GM12878 (cell line): ENCODE data around the gene MDM4. TPM values are rescaled to one million over a fixed set of nuclear protein-coding genes. Genes with fewer than 3 reads are reported as not detected.

Experiments
- ATAC-seq: fragments of 200-7000 bp; cut with Tn5 transposase; 3 replicates; pipeline ENCODE4 v1.9.1; 2020; ENCODE audit warnings: mild to moderate bottlenecking, moderate library complexity
- BruUV-seq: library from RNA; stranded (reverse); fragments of 400-500 nt; replicated peaks from 2 replicates; lab custom pipeline; 2021; lab: Mats Ljungman, UMichigan
- CTCF ChIA-PET: fragments of 300-600 bp; sonication (Branson Sonifier 250); formaldehyde crosslinking; extraction: SDS; loops from one replicate; lab custom pipeline; 2021; ENCODE audit warnings: inconsistent platforms; lab: Yijun Ruan, JAX
- POLR2A ChIA-PET: fragments of 350-600 bp; formaldehyde crosslinking; extraction: SDS; loops from one replicate; lab custom pipeline; 2021; ENCODE audit warnings: inconsistent platforms; lab: Charles Lee
- RAD21 ChIA-PET: fragments of 300-600 bp; sonication (Branson Sonifier 250); formaldehyde crosslinking; loops from one replicate; lab custom pipeline; 2023; ENCODE audit warnings: antibody characterized with exemption; ENCODE audit not compliant: unreplicated experiment; lab: Charles Lee
- SMC1A ChIA-PET: fragments of 300-600 bp; sonication (Branson Sonifier 250); formaldehyde crosslinking; loops from one replicate; lab custom pipeline; 2023; ENCODE audit not compliant: unreplicated experiment, uncharacterized antibody; lab: Charles Lee
- DNase-seq: peaks from one replicate; pipeline ENCODE4 v3.0.0-alpha.2; 2011; ENCODE audit warnings: low read depth, low spot score
- FAIRE-seq: peaks from 3 replicates; lab custom pipeline; 2011; peaks lifted over from hg19 to GRCh38; lab: Jason Lieb, UNC
- H2AFZ ChIP-seq: 2 replicates; pipeline ENCODE4 v1.6.0; 2011; ENCODE audit warnings: low read depth, low read length, control low read depth; ENCODE audit not compliant: control insufficient read depth
- H3K27ac ChIP-seq: 2 replicates; pipeline ENCODE4 v1.5.1; 2011; ENCODE audit warnings: control low read depth; ENCODE audit not compliant: control insufficient read depth, insufficient read depth
- H3K27me3 ChIP-seq, 2 experiments: replicated peaks in 1 of 2; 2 replicates each; pipeline versions ENCODE4 v1.6.0 to v1.6.1; 2011; ENCODE audit warnings: low read length in 1 of 2; ENCODE audit not compliant: control insufficient read depth in 2 of 2, insufficient read depth in 2 of 2
- H3K36me3 ChIP-seq, 2 experiments: 2 replicates each; pipeline ENCODE4 v1.5.1; 2011; ENCODE audit warnings: low read length in 1 of 2; ENCODE audit not compliant: control insufficient read depth in 2 of 2, insufficient read depth in 2 of 2
- H3K4me1 ChIP-seq: 2 replicates; pipeline ENCODE4 v1.6.1; 2011; ENCODE audit warnings: mild to moderate bottlenecking, low read length, moderate library complexity, mixed read lengths; ENCODE audit not compliant: control insufficient read depth, insufficient read depth
- H3K4me2 ChIP-seq: 2 replicates; pipeline ENCODE4 v1.6.0; 2011; ENCODE audit warnings: control low read depth; ENCODE audit not compliant: control insufficient read depth, insufficient read depth
- H3K4me3 ChIP-seq: fragments of 200-600 bp; sonication (generic); 2 replicates; pipeline ENCODE4 v1.5.1; 2016
- H3K79me2 ChIP-seq: 2 replicates; pipeline ENCODE4 v1.6.0; 2011; ENCODE audit warnings: low read length; ENCODE audit not compliant: control insufficient read depth, insufficient read depth
- H3K9ac ChIP-seq: 2 replicates; pipeline ENCODE4 v1.8.0; 2011; ENCODE audit warnings: low read length, control low read depth, mixed read lengths; ENCODE audit not compliant: control insufficient read depth, insufficient read depth
- H3K9me3 ChIP-seq: replicated peaks from 3 replicates; pipeline ENCODE4 v1.5.1; 2011; ENCODE audit warnings: mild to moderate bottlenecking, low read length; ENCODE audit not compliant: control insufficient read depth, insufficient read depth
- H4K20me1 ChIP-seq: 2 replicates; pipeline ENCODE4 v1.6.0; 2011; ENCODE audit not compliant: control insufficient read depth, insufficient read depth
- ATF7 ChIP-seq: fragments of 450-650 bp; IDR thresholded peaks from 2 replicates; pipeline ENCODE4 v1.6.1; 2016; ENCODE audit warnings: low read depth, mild to moderate bottlenecking
- BACH1 ChIP-seq: fragments of 450-650 bp; IDR thresholded peaks from 2 replicates; pipeline ENCODE4 v1.6.1; 2017; ENCODE audit warnings: mild to moderate bottlenecking, borderline replicate concordance
- BCL11A ChIP-seq: IDR thresholded peaks from 2 replicates; pipeline ENCODE4 v1.6.1; 2011; ENCODE audit warnings: low read depth, low read length
- BHLHE40 ChIP-seq, 2 experiments: fragments of 450-650 bp in 1 of 2; IDR thresholded peaks; 2 replicates each; pipeline ENCODE4 v1.6.1; 2011 to 2017; ENCODE audit warnings: low read depth in 2 of 2, borderline replicate concordance in 1 of 2, improper control_type of control experiment in 1 of 2, low read length in 1 of 2, mild to moderate bottlenecking in 1 of 2
- CEBPB ChIP-seq, 2 experiments: fragments of 150-350 bp in 1 of 2; IDR thresholded peaks; 2 replicates each; pipeline ENCODE4 v1.6.1; 2012 to 2014; ENCODE audit warnings: low read depth in 2 of 2, low read length in 2 of 2, borderline replicate concordance in 1 of 2, inconsistent platforms in 1 of 2
- CREM ChIP-seq: IDR thresholded peaks from 2 replicates; pipeline ENCODE4 v1.6.1; 2014; ENCODE audit warnings: antibody characterized with exemption, low read depth
- DPF2 ChIP-seq: fragments of 450-650 bp; IDR thresholded peaks from 2 replicates; pipeline ENCODE4 v1.6.1; 2017; ENCODE audit warnings: mild to moderate bottlenecking
- ELK1 ChIP-seq: IDR thresholded peaks from 2 replicates; pipeline ENCODE4 v1.6.1; 2012; ENCODE audit warnings: low read depth, low read length, improper control_type of control experiment
- ESRRA ChIP-seq: IDR thresholded peaks from 2 replicates; pipeline ENCODE4 v1.6.1; 2012; ENCODE audit warnings: mild to moderate bottlenecking, low read length, improper control_type of control experiment
- ETV6 ChIP-seq, 2 experiments: fragments of 450-650 bp in 1 of 2; IDR thresholded peaks in 1 of 2; conservative IDR thresholded peaks in 1 of 2; 2 replicates each; pipeline ENCODE4 v1.6.1; 2014; ENCODE audit warnings: antibody characterized with exemption in 1 of 2, borderline replicate concordance in 1 of 2, low read depth in 1 of 2, mild to moderate bottlenecking in 1 of 2, moderate library complexity in 1 of 2
- IKZF2 ChIP-seq, 2 experiments: fragments of 450-650 bp; IDR thresholded peaks; 2 replicates each; pipeline ENCODE4 v1.6.1; 2017; ENCODE audit warnings: mild to moderate bottlenecking in 2 of 2, moderate library complexity in 2 of 2
- JUNB ChIP-seq: IDR thresholded peaks from 2 replicates; pipeline ENCODE4 v1.6.1; 2016; ENCODE audit warnings: antibody characterized with exemption, mild to moderate bottlenecking
- JUND ChIP-seq: IDR thresholded peaks from 2 replicates; pipeline ENCODE4 v1.6.1; 2012; ENCODE audit warnings: low read depth, mild to moderate bottlenecking, low read length, improper control_type of control experiment, moderate library complexity
- LARP7 ChIP-seq: fragments of 450-650 bp; IDR thresholded peaks from 2 replicates; pipeline ENCODE4 v1.6.1; 2017; ENCODE audit warnings: mild to moderate bottlenecking
- NBN ChIP-seq: fragments of 450-650 bp; IDR thresholded peaks from 2 replicates; pipeline ENCODE4 v1.6.1; 2016
- NR2C1 ChIP-seq: fragments of 450-650 bp; IDR thresholded peaks from 2 replicates; pipeline ENCODE4 v1.6.1; 2017; ENCODE audit warnings: antibody characterized with exemption, mild to moderate bottlenecking, moderate library complexity
- PBX3 ChIP-seq: IDR thresholded peaks from 2 replicates; pipeline ENCODE4 v1.6.1; 2011; ENCODE audit warnings: mild to moderate bottlenecking, low read depth, low read length, moderate library complexity; ENCODE audit not compliant: insufficient replicate concordance
- PKNOX1 ChIP-seq: fragments of 450-650 bp; IDR thresholded peaks from 2 replicates; pipeline ENCODE4 v1.6.1; 2016; ENCODE audit warnings: mild to moderate bottlenecking
- POLR2A ChIP-seq: IDR thresholded peaks from 2 replicates; pipeline ENCODE4 v1.6.1; 2011; ENCODE audit warnings: low read depth, mild to moderate bottlenecking, low read length
- RUNX3 ChIP-seq: IDR thresholded peaks from 2 replicates; pipeline ENCODE4 v1.6.1; 2012; ENCODE audit warnings: low read length, inconsistent platforms
- TBL1XR1 ChIP-seq: IDR thresholded peaks from 2 replicates; pipeline ENCODE4 v1.6.1; 2012; ENCODE audit warnings: low read depth, low read length, improper control_type of control experiment
- TCF7 ChIP-seq: IDR thresholded peaks from 2 replicates; pipeline ENCODE4 v1.6.1; 2014; ENCODE audit warnings: antibody characterized with exemption, borderline replicate concordance
- YY1 ChIP-seq: IDR thresholded peaks from 2 replicates; pipeline ENCODE4 v1.6.1; 2011; ENCODE audit warnings: low read depth, mild to moderate bottlenecking, low read length
- ZNF24 ChIP-seq: fragments of 450-650 bp; IDR thresholded peaks from 2 replicates; pipeline ENCODE4 v1.6.1; 2017; ENCODE audit warnings: antibody characterized with exemption, mild to moderate bottlenecking
- WGBS: methylation state at CpG from one replicate; pipeline ENCODE4 v1.1.6; 2016; ENCODE audit warnings: low lambda C conversion rate; ENCODE audit not compliant: insufficient replicate concordance, insufficient coverage; ENCODE audit errors: missing lambda C conversion rate; 5-methylcytosine and 5-hydroxymethylcytosine counted together
- in situ Hi-C: fragments of 300-500 bp; cut with MboI; formaldehyde crosslinking; loops from 9 replicates; pipeline ENCODE4 v1.14.3; 2018; ENCODE audit warnings: mixed read lengths
- intact Hi-C: fragments of 100-400 bp; cut with micrococcal nuclease; formaldehyde crosslinking; loops from one replicate; pipeline ENCODE4 v1.14.2; 2022; ENCODE audit not compliant: unreplicated experiment
- polyA plus RNA-seq, 11 experiments: library from polyadenylated mRNA; depleted of rRNA in 4 of 11; unstranded in 6 of 11; stranded (reverse) in 5 of 11; fragments of >200 nt; fragmentation: Nextera tagmentation in 4 of 11; fragmentation: Illumina TruSeq in 1 of 11; extraction: Ambion mirVana in 4 of 11; extraction: Trizol in 1 of 11; gene quantifications; 1 replicate in 1 of 11; 2 replicates in 10 of 11; pipeline versions ENCODE4 v1.2.1 to v1.2.3, GENCODE V29; 2011 to 2016; ENCODE audit warnings: inconsistent platforms in 2 of 11, missing spikeins in 2 of 11, low read depth in 1 of 11
- total RNA-seq, 4 experiments: library from RNA; depleted of rRNA in 3 of 4; stranded (reverse); fragments of >200 nt in 3 of 4; fragmentation: Illumina TruSeq in 1 of 4; extraction: Trizol in 1 of 4; gene quantifications; 2 replicates each; pipeline versions ENCODE4 v1.2.1 to v1.2.3, GENCODE V29; 2013 to 2021

MDM4 gene
- total and polyA plus RNA-seq, 10 of the 15 experiments (the other 5 are each of a cell fraction or from before 2014, with no cell fraction given), result 2.5 to 74.4 (median 22.7) TPM

GRCh38 chr1:204530932-204531331, 14.7 kb downstream of the MDM4 start:
- WGBS, result 7% methylated on average over 1 of the region's 1 CpG
- peak; percentile 96 for ATAC-seq
- peaks cover 23% of the 10 kb centered on the region for H3K4me1 ChIP-seq
- no peak overlapping the region for H3K9ac ChIP-seq
- H3K9me3 ChIP-seq, result no peaks in the 10 kb centered on the region
- no peaks in the 10 kb centered on the region; the same call in 1 of the 2 replicates for H3K79me2 ChIP-seq
- H3K4me2 ChIP-seq, result peak overlapping the region; percentile 69
- no peak overlapping the region for H3K4me3 ChIP-seq
- no peaks in the 10 kb centered on the region for H3K27me3 ChIP-seq
- H2AFZ ChIP-seq, result no peak overlapping the region
- no peaks in the 10 kb centered on the region for H4K20me1 ChIP-seq
- CTCF ChIA-PET, result interaction anchor here (0.8 to 2.0 kb wide), 13 partner anchors 9 to 276 kb away, joined by 3 to 14 read pairs (median 4); partner anchors contain the start of gene MDM4
- SMC1A ChIA-PET, result interaction anchor here (0.6 to 5.5 kb wide), 17 partner anchors 9 to 276 kb away, joined by 3 to 42 read pairs (median 5); partner anchors contain the start of gene MDM4
- peak; percentile 87 for DNase-seq
- RAD21 ChIA-PET, result interaction anchor here (0.6 to 2.3 kb wide), 17 partner anchors 10 to 276 kb away, joined by 3 to 22 read pairs (median 5); partner anchors contain the start of genes MDM4 and PIK3C2B
- peak overlapping the region; percentile 59 for H3K27ac ChIP-seq
- BruUV-seq, result no TSS peak
- in situ Hi-C loops (no loop called here), intact Hi-C loops (loop anchor here (2.0 kb wide), 2 partner anchors 14 kb away; partner anchors contain the start of gene MDM4)
- FAIRE-seq, result peak; percentile 95
- POLR2A ChIA-PET, result interaction anchor here (0.6 to 1.9 kb wide), 12 partner anchors 14 to 81 kb away, joined by 3 to 11 read pairs (median 4); partner anchors contain the start of gene MDM4
- peaks cover 18 to 33% of the 10 kb centered on the region in 2 experiments for H3K36me3 ChIP-seq
- TF ChIP-seq RUNX3 (peak; percentile 92), BCL11A (peak; percentile 95), CEBPB (IDR thresholded peaks at IDR 0.05; ENCODE audit: borderline replicate concordance in 1 of 2, low read depth in 2 of 2, low read length in 2 of 2) (peak in 1 of 2 experiments; percentile 31; a peak in 1 of 4 replicates), IKZF2 (IDR thresholded peaks at IDR 0.05) (peak; percentile 90 to 92), POLR2A (no peak), NBN (peak; percentile 96), JUNB (peak; percentile 81), YY1 (no peak), DPF2 (peak; percentile 98), LARP7 (no peak), BHLHE40 (IDR thresholded peaks at IDR 0.05; ENCODE audit: borderline replicate concordance in 1 of 2, low read depth in 2 of 2, low read length in 1 of 2) (peak; percentile 42 to 50; a peak in 3 of 4 replicates), TBL1XR1 (peak; percentile 40; the same call in 1 of the 2 replicates), PKNOX1 (peak; percentile 88), PBX3 (peak; percentile 47), ETV6 (conservative IDR thresholded peaks at IDR 0.05 in 1 of 2, IDR thresholded peaks at IDR 0.05 in 1 of 2; ENCODE audit: borderline replicate concordance in 1 of 2, low read depth in 1 of 2) (peak in 1 of 2 experiments; percentile 74; a peak in 1 of 4 replicates), ELK1 (no peak), TCF7 (no peak), BACH1 (peak; percentile 86; the same call in 1 of the 2 replicates), ZNF24 (peak; percentile 29; the same call in 1 of the 2 replicates), ESRRA (peak; percentile 67; the same call in 1 of the 2 replicates), ATF7 (peak; percentile 87), JUND (0 out of 2 replicates have a peak, but pooled peaks have one; percentile 6), CREM (peak; percentile 52), NR2C1 (peak; percentile 76)
